Activated naive CD4-positive, alpha-beta T cell treated with anti-CD3 and anti-CD28 coated beads for 36 hours (primary cell): ENCODE measurements around the gene OCIAD2. TPM values are rescaled to one million over a fixed set of nuclear protein-coding genes. Genes with fewer than 3 reads are reported as not detected.
"Not testable (repeated sequence)": the region's sequence is repeated elsewhere in the genome, so short reads cannot be mapped to it uniquely, and the experiment has no call there.

Experiments
- CTCF ChIA-PET: fragments of 350-600 bp; sonication (Branson Sonifier 250); formaldehyde crosslinking; loops from one replicate; lab custom pipeline; 2021; ENCODE audit warnings: antibody characterized with exemption; lab: Charles Lee
- DNase-seq: peaks from one replicate; pipeline ENCODE4 v3.0.0-alpha.2; 2020
- H3K27ac Mint-ChIP-seq: one replicate; pipeline ENCODE4 v1.8.0; 2021; ENCODE audit warnings: mild to moderate bottlenecking, mixed read lengths
- H3K27me3 Mint-ChIP-seq: one replicate; pipeline ENCODE4 v1.8.0; 2021; ENCODE audit warnings: low read depth, mixed read lengths
- H3K36me3 Mint-ChIP-seq: one replicate; pipeline ENCODE4 v1.8.0; 2021; ENCODE audit warnings: low read depth, mixed read lengths
- H3K4me1 Mint-ChIP-seq: one replicate; pipeline ENCODE4 v1.8.0; 2021; ENCODE audit warnings: low read depth, mixed read lengths
- H3K4me3 Mint-ChIP-seq: one replicate; pipeline ENCODE4 v1.8.0; 2021; ENCODE audit warnings: mild to moderate bottlenecking, moderate library complexity, mixed read lengths
- H3K9me3 Mint-ChIP-seq: one replicate; pipeline ENCODE4 v1.8.0; 2021; ENCODE audit warnings: mixed read lengths
- intact Hi-C: fragments of 100-400 bp; cut with micrococcal nuclease; formaldehyde crosslinking; loops from one replicate; pipeline ENCODE4 v1.15.1; 2023
- total RNA-seq, 2 experiments: library from RNA; stranded (reverse); gene quantifications; one replicate each; pipeline ENCODE4 v1.2.3, GENCODE V29; 2021

OCIAD2 gene
- total RNA-seq, 2 experiments from 2014 or later: 59.7 to 76.9 TPM

DNA sequence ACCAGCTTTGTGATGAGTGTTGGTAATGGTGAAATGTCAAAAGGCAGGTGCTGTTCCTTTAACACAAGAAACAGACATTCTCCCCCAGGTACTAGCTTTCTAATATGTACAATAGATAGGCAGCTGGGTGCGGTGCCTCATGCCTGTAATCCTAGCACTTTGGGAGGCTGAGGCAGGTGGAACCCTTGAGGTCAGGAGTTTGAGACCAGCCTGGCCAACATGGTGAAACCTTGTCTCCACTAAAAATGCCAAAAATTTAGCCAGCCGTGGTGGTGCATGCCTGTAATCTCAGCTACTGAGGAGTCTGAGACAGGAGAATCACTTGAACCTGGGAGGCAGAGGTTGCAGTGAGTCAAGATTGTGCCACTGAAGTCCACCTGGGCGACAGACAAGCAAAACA is 24.9 kb downstream of the OCIAD2 start:
- not testable (repeated sequence) for H3K27ac Mint-ChIP-seq

DNA sequence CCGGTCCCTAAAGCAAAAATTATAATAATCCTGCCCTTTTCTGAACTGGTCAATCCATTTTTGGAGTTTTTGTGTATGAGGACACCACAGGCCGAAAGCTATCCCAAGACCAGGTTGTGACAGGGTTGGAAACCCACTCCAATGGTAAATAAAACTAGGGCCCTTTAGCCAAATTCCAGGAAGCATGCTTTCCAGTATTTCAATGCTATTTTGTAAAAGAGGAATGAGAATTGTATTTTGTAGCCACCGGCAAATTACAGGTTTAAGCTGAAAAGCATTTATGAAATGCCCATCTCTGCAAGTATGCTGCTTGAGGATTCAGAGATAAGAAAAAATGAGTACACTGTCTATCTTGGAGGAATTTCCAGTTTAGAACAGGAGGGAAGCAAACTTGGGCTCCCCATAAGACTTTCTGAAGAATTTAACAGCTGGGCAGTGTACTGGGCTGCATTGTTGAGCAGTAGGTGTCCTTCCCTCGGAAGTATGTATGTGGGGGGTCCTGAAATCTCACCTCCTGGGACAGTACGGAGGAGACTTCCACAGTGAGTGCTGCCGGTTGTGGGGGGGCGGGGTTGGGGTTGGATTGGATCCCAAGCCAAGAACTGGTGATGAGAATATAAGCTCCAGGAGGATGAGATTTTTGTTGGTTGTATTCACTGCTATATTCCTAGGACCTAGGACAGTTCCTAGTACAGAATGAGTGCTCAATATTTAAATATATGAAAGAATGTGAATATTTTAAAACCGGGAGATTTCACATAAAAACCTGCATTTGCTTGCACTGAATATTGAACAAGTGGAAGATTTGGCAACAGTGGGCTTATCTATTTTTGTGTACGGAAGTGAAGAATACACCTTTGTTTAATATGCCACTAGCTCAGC is 26.8 kb downstream of the OCIAD2 start:
- Mint-ChIP-seq H3K36me3 (peaks cover 6% of the 10 kb centered on the region), H3K27me3 (no peaks in the 10 kb centered on the region), H3K27ac (no peak overlapping the region), H3K9me3 (no peaks in the 10 kb centered on the region), H3K4me1 (no peaks in the 10 kb centered on the region), H3K4me3 (no peak overlapping the region)
- intact Hi-C loops: no loop called here
- CTCF ChIA-PET: no interaction called here
- DNase-seq: no peak

More for the DNA sequence above, 24.9 kb downstream of the OCIAD2 start:
- H3K27me3 Mint-ChIP-seq, H3K36me3 Mint-ChIP-seq, H3K4me3 Mint-ChIP-seq, CTCF ChIA-PET, DNase-seq, H3K9me3 Mint-ChIP-seq, intact Hi-C loops, H3K4me1 Mint-ChIP-seq: not testable (repeated sequence)

DNA sequence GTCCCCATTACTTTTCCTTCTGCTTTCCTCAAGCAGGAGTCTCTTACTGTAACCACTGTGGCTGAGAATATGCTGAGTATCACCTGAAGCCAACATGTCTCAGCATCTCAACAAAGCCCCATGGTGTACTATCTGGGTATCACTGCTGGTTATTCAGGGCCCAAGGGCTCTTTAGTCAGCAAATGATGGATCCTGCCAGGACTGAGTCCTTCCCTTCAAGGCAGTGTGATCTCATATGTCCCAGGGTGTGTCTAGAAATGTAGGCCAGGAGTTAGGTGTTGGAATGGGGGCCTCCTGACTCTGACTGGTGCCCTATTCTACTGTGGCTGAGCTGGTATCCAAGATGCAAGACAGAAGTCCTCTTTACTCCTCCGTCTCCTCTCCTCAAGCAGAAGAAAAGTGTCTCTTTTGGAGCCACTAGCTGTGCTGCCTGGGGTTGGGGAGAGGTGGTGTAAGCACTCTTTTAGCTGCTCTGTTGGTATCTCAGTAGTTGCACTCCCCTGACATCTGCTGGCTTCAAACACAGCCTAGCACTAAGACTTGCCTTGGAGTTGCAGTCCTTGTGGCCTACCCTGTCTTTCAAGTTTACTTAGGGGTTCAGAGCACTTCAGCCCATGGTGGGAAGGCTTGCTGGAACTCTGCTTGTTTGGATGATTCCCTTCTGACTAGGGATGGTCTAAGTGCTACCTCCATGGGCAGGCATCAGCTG is 28.6 kb downstream of the OCIAD2 start:
- intact Hi-C loops: loop anchor here (1.0 kb wide), 1 partner anchor 85 kb away; no protein-coding TSS in a partner anchor
- no peak overlapping the region for H3K4me3 Mint-ChIP-seq
- no peak overlapping the region for H3K27ac Mint-ChIP-seq
- H3K36me3 Mint-ChIP-seq: peaks cover 8% of the 10 kb centered on the region
- H3K4me1 Mint-ChIP-seq: no peaks in the 10 kb centered on the region
- CTCF ChIA-PET: interaction anchor here (0.5 kb wide), 1 partner anchor 54 kb away, joined by 3 read pairs; no protein-coding TSS in a partner anchor
- no peaks in the 10 kb centered on the region for H3K27me3 Mint-ChIP-seq
- peak; percentile 8 for DNase-seq
- peaks cover 3% of the 10 kb centered on the region for H3K9me3 Mint-ChIP-seq

DNA sequence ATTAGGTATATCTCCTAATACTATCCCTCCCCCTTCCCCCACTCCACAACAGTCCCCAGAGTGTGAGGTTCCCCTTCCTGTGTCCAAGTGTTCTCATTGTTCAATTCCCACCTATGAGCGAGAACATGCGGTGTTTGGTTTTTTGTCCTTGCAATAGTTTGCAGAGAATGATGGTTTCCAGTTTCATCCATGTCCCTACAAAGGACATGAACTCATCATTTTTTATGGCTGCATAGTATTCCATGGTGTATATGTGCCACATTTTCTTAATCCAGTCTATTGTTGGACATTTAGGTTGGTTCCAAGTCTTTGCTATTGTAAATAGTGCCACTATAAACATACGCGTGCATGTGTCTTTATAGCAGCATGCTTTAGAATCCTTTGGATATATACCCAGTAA is 41.9 kb downstream of the OCIAD2 start:
- DNase-seq, H3K9me3 Mint-ChIP-seq, H3K4me1 Mint-ChIP-seq, H3K4me3 Mint-ChIP-seq, H3K27me3 Mint-ChIP-seq, H3K27ac Mint-ChIP-seq, CTCF ChIA-PET, intact Hi-C loops: not testable (repeated sequence)
- peaks cover 20% of the 10 kb centered on the region for H3K36me3 Mint-ChIP-seq

DNA sequence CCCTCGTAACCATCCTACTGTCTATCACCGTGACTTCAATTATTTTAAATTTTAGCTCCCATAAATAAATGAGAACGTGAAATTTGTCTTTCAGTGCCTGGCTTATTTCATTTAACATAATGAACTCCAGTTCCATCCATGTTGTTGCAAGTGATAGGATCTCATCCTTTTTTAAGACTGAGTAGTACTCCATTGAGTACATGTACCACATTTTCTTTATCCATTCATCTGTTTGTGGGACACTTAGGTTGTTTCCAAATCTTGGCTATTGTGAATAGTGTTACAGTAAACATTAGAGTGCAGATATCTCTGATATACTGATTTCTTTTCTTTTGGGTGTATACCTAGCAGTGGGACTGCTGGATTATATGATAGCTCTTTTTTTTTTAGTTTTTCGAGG is 42.8 kb downstream of the OCIAD2 start:
- intact Hi-C loops: no loop called here
- H3K4me1 Mint-ChIP-seq: no peaks in the 10 kb centered on the region
- no peak overlapping the region for H3K4me3 Mint-ChIP-seq
- peaks cover 16% of the 10 kb centered on the region for H3K36me3 Mint-ChIP-seq
- no peak overlapping the region for H3K27ac Mint-ChIP-seq
- DNase-seq: no peak
- no peaks in the 10 kb centered on the region for H3K27me3 Mint-ChIP-seq
- peaks cover 7% of the 10 kb centered on the region for H3K9me3 Mint-ChIP-seq
- CTCF ChIA-PET: no interaction called here

DNA sequence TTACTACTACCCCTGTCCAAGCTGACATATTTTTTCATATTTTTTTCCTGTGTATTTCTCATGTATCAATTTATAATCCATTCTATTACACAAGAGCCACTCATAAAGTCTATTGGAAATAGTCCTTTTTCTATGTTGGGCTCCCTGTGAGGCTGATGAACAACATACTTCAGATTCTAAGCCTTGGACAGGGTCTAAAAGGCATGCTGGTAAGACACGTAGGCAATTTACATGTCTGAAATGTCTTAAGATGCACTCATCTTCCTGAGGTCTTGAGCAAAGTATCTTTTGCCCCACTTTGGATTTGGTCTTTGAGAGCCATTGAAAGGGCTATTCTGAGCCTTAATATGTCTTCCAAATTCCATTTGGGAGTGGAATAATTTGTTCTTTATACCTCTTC is 43.9 kb downstream of the OCIAD2 start:
- Mint-ChIP-seq H3K9me3 (peaks cover 7% of the 10 kb centered on the region), H3K36me3 (peaks cover 20% of the 10 kb centered on the region), H3K27ac (no peak overlapping the region), H3K27me3 (no peaks in the 10 kb centered on the region), H3K4me1 (peaks cover 4% of the 10 kb centered on the region), H3K4me3 (no peak overlapping the region)
- CTCF ChIA-PET: no interaction called here
- intact Hi-C loops: no loop called here
- no peak for DNase-seq

DNA sequence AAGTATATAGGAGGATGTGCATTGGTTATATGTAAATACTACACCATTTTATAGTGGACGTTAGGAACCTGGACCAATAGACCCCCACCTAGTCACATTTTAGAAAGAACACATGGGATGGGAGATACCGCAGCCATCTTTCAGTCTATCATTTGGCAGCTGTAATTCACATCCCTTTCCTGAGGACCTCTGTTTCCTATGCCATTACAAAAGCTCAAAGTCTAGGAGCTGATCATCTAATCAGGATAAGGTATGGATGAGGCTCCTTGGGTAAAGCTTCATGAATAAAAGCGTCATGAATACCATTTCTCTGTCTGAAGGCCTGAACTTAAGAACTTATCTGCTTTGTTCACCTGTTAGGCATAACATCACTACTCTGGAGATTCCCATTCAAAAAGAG is 44.5 kb downstream of the OCIAD2 start:
- intact Hi-C loops: no loop called here
- Mint-ChIP-seq H3K36me3 (peaks cover 22% of the 10 kb centered on the region), H3K27ac (no peak overlapping the region), H3K4me1 (peaks cover 4% of the 10 kb centered on the region), H3K27me3 (no peaks in the 10 kb centered on the region), H3K4me3 (no peak overlapping the region), H3K9me3 (peaks cover 7% of the 10 kb centered on the region)
- DNase-seq: no peak
- CTCF ChIA-PET: no interaction called here

DNA sequence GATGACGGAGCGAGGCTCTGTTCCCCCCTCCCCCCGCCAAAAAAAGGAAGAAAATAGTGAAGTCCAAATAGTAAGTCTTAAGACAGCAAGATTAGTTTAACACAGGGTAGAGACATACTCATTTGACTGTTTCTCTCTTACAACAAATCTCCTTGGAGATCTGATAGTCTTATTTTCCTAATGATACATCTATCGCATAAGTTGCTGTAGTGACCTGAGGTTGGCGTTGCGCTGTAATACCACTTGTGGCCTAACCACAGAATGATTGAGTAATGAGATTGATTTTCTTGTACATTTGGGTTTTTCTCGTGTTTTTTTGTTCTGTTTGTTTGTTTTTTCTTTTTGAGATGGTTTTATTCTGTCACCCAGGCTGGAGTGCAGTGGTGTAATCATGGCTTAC is 48.4 kb downstream of the OCIAD2 start:
- CTCF ChIA-PET: interaction anchor here (0.7 to 2.7 kb wide), 2 partner anchors 8 to 43 kb away, joined by 3 to 10 read pairs; no protein-coding TSS in a partner anchor
- Mint-ChIP-seq H3K4me1 (peaks cover 11% of the 10 kb centered on the region), H3K9me3 (no peaks in the 10 kb centered on the region), H3K27me3 (no peaks in the 10 kb centered on the region), H3K27ac (no peak overlapping the region), H3K4me3 (no peak overlapping the region), H3K36me3 (peaks cover 30% of the 10 kb centered on the region)
- intact Hi-C loops: no loop called here
- DNase-seq: no peak

DNA sequence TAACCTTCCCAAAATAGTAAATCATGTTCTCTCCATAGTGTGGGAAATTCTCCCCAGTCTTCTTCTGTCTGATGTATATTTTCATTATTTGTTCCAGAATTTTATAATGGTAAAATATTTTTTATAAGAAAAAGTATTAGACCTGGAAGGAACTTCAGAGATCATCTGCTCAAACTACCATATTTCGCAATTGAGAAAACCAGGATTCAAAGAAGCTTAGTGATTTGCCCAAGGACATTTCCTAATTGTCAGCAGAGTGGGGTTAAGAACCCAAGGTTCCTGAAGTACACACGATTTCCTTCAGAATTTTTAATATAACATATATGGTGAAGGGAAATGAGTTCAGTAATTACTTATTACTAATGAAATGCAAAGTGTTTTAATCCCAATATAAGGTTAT is 51.6 kb downstream of the OCIAD2 start:
- H3K9me3 Mint-ChIP-seq: no peaks in the 10 kb centered on the region
- no peak for DNase-seq
- CTCF ChIA-PET: no interaction called here
- H3K4me1 Mint-ChIP-seq: peaks cover 31% of the 10 kb centered on the region
- intact Hi-C loops: no loop called here
- no peak overlapping the region for H3K4me3 Mint-ChIP-seq
- H3K27me3 Mint-ChIP-seq: no peaks in the 10 kb centered on the region
- peaks cover 35% of the 10 kb centered on the region for H3K36me3 Mint-ChIP-seq
- H3K27ac Mint-ChIP-seq: no peak overlapping the region

DNA sequence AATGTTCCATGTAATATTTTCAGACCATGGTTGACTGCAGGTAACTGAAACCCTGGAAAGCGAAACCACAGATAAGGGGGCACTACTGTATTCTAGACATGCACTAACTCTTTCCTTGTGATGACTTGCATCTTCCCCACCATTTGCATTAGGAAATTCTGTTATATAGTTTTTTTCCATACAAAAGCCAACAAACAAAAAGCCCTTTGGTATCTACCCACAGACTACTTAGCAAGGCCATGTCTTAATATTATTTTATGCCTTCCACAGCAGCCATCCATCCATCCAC is 52.2 kb downstream of the OCIAD2 start:
- Mint-ChIP-seq H3K36me3 (peaks cover 32% of the 10 kb centered on the region), H3K27ac (no peak overlapping the region), H3K9me3 (no peaks in the 10 kb centered on the region), H3K27me3 (no peaks in the 10 kb centered on the region), H3K4me3 (no peak overlapping the region), H3K4me1 (peaks cover 33% of the 10 kb centered on the region)
- DNase-seq: no peak
- CTCF ChIA-PET: no interaction called here
- intact Hi-C loops: no loop called here

DNA sequence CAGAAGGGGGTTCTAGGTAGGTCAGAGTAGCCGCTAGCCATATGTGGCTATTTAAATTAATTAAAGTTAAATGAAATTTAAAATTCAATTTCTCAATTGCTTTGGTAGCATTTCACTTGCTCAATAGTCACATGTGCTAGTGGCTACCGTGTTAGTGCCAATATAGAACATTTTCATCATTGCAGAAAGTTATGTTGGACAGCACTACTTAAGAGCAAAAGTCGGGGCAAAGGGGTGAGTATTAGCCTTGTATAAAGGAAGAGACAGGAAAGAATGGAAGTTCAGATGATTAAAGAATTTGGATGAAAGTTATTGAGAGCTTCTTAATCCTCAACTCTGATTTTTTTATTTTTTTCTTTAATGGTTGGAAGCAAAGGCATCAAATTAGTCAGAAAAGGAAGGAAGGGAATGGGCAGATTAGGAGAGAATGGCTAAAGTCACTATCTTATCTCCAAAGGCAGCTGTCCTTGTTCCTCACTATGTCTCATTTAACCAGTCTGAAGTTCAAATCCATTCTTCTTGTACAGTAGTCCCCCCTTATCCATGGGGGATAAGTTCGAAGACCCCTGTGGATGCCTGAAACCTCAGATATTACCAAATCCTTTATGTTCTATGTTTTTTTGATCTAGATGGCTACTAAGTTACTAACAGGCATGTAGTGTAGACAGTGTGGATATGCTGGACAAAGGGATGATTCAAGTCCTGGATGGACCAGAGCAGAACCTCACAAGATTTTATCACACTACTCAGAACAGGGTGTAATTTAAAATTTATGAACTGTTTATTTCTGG is 52.8 kb downstream of the OCIAD2 start:
- Mint-ChIP-seq H3K27me3 (no peaks in the 10 kb centered on the region), H3K36me3 (peaks cover 33% of the 10 kb centered on the region), H3K4me1 (peaks cover 33% of the 10 kb centered on the region), H3K9me3 (no peaks in the 10 kb centered on the region), H3K27ac (no peak overlapping the region), H3K4me3 (no peak overlapping the region)
- CTCF ChIA-PET: no interaction called here
- no peak for DNase-seq
- intact Hi-C loops: no loop called here

DNA sequence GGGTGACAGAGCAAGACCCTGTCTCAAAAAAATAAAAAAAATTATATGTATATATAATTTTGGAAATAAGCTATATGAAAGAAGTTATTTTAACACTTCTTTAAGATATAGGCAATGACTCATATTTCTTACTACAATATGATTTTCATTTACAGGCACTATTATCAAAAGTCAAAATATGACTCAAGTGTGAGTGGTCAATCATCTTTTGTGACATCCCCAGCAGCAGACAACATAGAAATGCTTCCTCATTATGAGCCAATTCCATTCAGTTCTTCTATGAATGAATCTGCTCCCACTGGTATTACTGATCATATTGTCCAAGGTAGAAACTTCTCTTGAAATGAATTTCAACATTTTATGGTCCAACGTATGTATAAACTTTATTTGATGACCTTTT is 54.9 kb downstream of the OCIAD2 start:
- H3K36me3 Mint-ChIP-seq: peaks cover 29% of the 10 kb centered on the region
- H3K27me3 Mint-ChIP-seq: no peaks in the 10 kb centered on the region
- intact Hi-C loops: loop anchor here (1.0 to 2.0 kb wide), 3 partner anchors 13 to 57 kb away; partner anchors contain the start of gene OCIAD1
- H3K4me3 Mint-ChIP-seq: no peak overlapping the region
- peaks cover 1% of the 10 kb centered on the region for H3K9me3 Mint-ChIP-seq
- DNase-seq: no peak
- CTCF ChIA-PET: interaction anchor here (0.7 to 1.8 kb wide), 2 partner anchors 12 to 93 kb away, joined by 4 to 7 read pairs; no protein-coding TSS in a partner anchor
- peak overlapping the region; percentile 10 for H3K27ac Mint-ChIP-seq
- H3K4me1 Mint-ChIP-seq: peaks cover 28% of the 10 kb centered on the region
